ENCODE data around the gene ZNF613.
"Not testable (repeated sequence)": the region's sequence is repeated elsewhere in the genome, so short reads cannot be mapped to it uniquely, and the experiment has no call there.

ZNF613 gene

DNA sequence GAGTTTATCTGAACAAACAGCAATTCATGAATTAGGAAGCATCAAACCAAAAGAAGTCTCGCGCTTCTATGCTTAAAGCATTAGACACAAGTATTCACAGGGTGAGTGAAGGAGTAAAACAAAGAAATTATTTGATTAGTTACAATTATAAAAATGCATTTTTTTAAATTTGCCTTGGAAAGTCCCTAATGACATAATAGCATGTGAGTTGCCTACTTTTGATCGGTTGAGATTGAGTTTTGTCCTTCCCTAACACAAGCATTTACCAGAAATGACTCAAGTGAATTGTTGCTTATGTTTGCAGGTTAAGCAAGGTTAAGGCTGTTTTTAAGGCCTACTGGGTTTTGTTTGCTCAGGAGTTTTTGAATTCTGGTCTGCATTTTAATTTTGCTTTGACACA is 22.1 kb upstream of the ZNF613 start:
- H3K27me3 ChIP-seq (ENCODE audit: insufficient read depth, low read length, poor library complexity) = no peaks in the 10 kb centered on the region
- DNase-seq = no peak
- peaks cover 46% of the 10 kb centered on the region for H3K79me2 ChIP-seq (ENCODE audit: insufficient read depth, low read length)
- ATAC-seq (ENCODE audit: insufficient read depth, low read depth) = peak; percentile 11; the same call in 1 of the 3 replicates
- H3K9ac ChIP-seq (ENCODE audit: low read depth, low read length) = peak overlapping the region; percentile 79; the same call in 1 of the 2 replicates
- H2AFZ ChIP-seq (ENCODE audit: low read depth, low read length) = peak overlapping the region; percentile 83
- TF ChIP-seq, protein P1, sequence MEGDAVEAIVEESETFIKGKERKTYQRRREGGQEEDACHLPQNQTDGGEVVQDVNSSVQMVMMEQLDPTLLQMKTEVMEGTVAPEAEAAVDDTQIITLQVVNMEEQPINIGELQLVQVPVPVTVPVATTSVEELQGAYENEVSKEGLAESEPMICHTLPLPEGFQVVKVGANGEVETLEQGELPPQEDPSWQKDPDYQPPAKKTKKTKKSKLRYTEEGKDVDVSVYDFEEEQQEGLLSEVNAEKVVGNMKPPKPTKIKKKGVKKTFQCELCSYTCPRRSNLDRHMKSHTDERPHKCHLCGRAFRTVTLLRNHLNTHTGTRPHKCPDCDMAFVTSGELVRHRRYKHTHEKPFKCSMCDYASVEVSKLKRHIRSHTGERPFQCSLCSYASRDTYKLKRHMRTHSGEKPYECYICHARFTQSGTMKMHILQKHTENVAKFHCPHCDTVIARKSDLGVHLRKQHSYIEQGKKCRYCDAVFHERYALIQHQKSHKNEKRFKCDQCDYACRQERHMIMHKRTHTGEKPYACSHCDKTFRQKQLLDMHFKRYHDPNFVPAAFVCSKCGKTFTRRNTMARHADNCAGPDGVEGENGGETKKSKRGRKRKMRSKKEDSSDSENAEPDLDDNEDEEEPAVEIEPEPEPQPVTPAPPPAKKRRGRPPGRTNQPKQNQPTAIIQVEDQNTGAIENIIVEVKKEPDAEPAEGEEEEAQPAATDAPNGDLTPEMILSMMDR (IDR thresholded peaks at IDR 0.05; ENCODE audit: borderline replicate concordance, extremely low read depth, low read length, poor library complexity, severe bottlenecking) = no peak
- no peak for TF ChIP-seq EZH2 (IDR thresholded peaks at IDR 0.05; ENCODE audit: borderline replicate concordance, low read depth, low read length, severe bottlenecking)
- no peaks in the 10 kb centered on the region for H4K20me1 ChIP-seq (ENCODE audit: insufficient read depth, low read length)
- H3K9me3 ChIP-seq (ENCODE audit: insufficient read depth, low read length, severe bottlenecking) = peaks cover 51% of the 10 kb centered on the region
- H3K27ac ChIP-seq (ENCODE audit: low read length) = peak overlapping the region; percentile 87
- H3K4me2 ChIP-seq (ENCODE audit: insufficient read depth, low read length) = peak overlapping the region; percentile 65
- peaks cover 16% of the 10 kb centered on the region for H3K4me1 ChIP-seq (ENCODE audit: insufficient read depth, low read length)
- H3K4me3 ChIP-seq (ENCODE audit: low read depth in 1 of 2, low read length in 2 of 2) = peak overlapping the region in 1 of 2 experiments; percentile 76; a peak in 2 of 4 replicates
- H3K36me3 ChIP-seq (ENCODE audit: insufficient read depth, low read length) = peaks cover 38% of the 10 kb centered on the region

DNA sequence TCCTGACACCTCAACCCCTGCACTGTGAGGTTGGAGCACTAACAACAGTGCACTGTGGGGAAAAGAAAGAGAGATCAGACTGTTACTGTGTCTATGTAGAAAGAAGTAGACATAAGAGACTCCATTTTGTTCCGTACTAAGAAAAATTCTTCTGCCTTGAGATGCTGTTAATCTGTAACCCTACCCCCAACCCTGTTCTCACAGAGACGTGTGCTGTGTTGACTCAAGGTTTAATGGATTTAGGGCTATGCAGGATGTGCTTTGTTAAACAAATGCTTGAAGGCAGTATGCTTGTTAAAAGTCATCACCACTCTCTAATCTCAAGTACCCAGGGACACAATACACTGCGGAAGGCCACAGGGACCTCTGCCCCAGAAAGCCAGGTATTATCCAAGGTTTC is 21.6 kb upstream of the ZNF613 start:
- Histone ChIP-seq H3K9me3 (ENCODE audit: insufficient read depth, low read length, severe bottlenecking) (peaks cover 46% of the 10 kb centered on the region), H2AFZ (ENCODE audit: low read depth, low read length) (peak overlapping the region; percentile 83), H3K4me1 (ENCODE audit: insufficient read depth, low read length) (peaks cover 16% of the 10 kb centered on the region), H3K79me2 (ENCODE audit: insufficient read depth, low read length) (peaks cover 42% of the 10 kb centered on the region), H3K36me3 (ENCODE audit: insufficient read depth, low read length) (peaks cover 34% of the 10 kb centered on the region)
- H3K27me3 ChIP-seq (ENCODE audit: insufficient read depth, low read length, poor library complexity); H3K4me2 ChIP-seq (ENCODE audit: insufficient read depth, low read length); H3K4me3 ChIP-seq (ENCODE audit: low read depth in 1 of 2, low read length in 2 of 2); ATAC-seq (ENCODE audit: insufficient read depth, low read depth); H4K20me1 ChIP-seq (ENCODE audit: insufficient read depth, low read length); DNase-seq; H3K27ac ChIP-seq (ENCODE audit: low read length); H3K9ac ChIP-seq (ENCODE audit: low read depth, low read length): not testable (repeated sequence)

DNA sequence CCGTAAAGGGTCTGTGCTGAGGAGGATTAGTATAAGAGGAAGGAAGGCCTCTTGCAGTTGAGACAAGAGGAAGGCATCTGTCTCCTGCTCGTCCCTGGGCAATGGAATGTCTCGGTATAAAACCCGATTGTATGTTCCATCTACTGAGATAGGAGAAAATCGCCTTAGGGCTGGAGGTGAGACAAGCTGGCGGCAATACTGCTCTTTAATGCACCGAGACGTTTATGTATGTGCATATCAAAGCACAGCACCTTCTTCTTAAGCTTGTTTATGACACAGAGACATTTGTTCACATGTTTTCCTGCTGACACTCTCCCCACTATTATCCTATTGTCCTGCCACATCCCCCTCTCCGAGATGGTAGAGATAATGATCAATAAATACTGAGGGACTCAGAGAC is 21.2 kb upstream of the ZNF613 start:
- H3K4me2 ChIP-seq (ENCODE audit: insufficient read depth, low read length); H2AFZ ChIP-seq (ENCODE audit: low read depth, low read length); H4K20me1 ChIP-seq (ENCODE audit: insufficient read depth, low read length); H3K27ac ChIP-seq (ENCODE audit: low read length); ATAC-seq (ENCODE audit: insufficient read depth, low read depth); DNase-seq; H3K27me3 ChIP-seq (ENCODE audit: insufficient read depth, low read length, poor library complexity); H3K9ac ChIP-seq (ENCODE audit: low read depth, low read length); H3K4me3 ChIP-seq (ENCODE audit: low read depth in 1 of 2, low read length in 2 of 2): not testable (repeated sequence)
- H3K79me2 ChIP-seq (ENCODE audit: insufficient read depth, low read length) = peaks cover 37% of the 10 kb centered on the region
- peaks cover 29% of the 10 kb centered on the region for H3K36me3 ChIP-seq (ENCODE audit: insufficient read depth, low read length)
- H3K9me3 ChIP-seq (ENCODE audit: insufficient read depth, low read length, severe bottlenecking) = peaks cover 43% of the 10 kb centered on the region
- peaks cover 16% of the 10 kb centered on the region for H3K4me1 ChIP-seq (ENCODE audit: insufficient read depth, low read length)

DNA sequence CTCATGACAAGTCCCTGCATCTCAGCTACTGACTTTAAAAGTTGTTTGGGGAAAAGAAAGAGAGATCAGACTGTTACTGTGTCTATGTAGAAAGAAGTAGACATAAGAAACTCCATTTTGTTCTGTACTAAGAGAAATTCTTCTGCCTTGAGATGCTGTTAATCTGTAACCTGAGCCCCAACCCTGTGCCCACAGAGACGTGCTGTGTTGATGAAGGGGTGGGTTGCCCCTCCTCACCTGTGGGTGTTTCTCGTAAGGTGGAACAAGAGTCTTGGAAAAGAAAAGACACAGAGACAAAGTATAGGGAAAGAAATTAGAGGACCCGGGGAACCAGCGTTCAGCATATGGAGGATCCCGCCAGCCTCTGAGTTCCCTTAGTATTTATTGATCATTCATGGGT is 19.3 kb upstream of the ZNF613 start:
- not testable (repeated sequence) for H3K9ac ChIP-seq (ENCODE audit: low read depth, low read length)

DNA sequence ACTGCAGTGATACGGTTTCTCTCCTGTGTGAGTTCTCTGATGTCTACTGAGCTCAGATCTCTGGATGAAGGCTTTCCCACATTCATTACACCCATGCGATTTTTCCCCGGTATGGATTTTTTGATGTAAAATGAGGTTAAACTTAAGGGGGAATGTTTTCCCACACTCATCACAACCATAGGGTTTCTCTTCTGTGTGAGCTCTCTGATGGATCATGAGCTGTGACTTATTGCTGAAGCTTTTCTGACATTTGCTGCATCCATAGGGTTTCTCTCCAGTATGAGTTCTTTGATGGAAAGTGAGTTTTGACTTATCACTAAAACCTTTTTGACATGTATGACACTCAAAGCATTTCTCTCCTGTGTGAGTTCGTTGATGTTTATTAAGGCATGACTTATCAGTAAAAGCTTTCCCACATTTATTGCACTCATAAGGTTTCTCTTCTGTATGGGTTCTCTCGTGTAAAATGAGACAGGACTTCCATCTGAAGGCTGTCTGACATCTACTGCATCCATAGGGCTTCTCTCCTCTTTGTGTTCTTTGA is 11.9 kb upstream of the ZNF613 start:
- TF ChIP-seq, protein P1 (IDR thresholded peaks at IDR 0.05; ENCODE audit: borderline replicate concordance, extremely low read depth, low read length, poor library complexity, severe bottlenecking) = no peak
- Histone ChIP-seq H3K36me3 (ENCODE audit: insufficient read depth, low read length) (no peaks in the 10 kb centered on the region), H3K4me2 (ENCODE audit: insufficient read depth, low read length) (no peak overlapping the region), H3K4me1 (ENCODE audit: insufficient read depth, low read length) (no peaks in the 10 kb centered on the region), H3K79me2 (ENCODE audit: insufficient read depth, low read length) (no peaks in the 10 kb centered on the region), H3K4me3 (ENCODE audit: low read depth in 1 of 2, low read length in 2 of 2) (no peak overlapping the region), H3K9ac (ENCODE audit: low read depth, low read length) (no peak overlapping the region), H2AFZ (ENCODE audit: low read depth, low read length) (no peak overlapping the region), H3K9me3 (ENCODE audit: insufficient read depth, low read length, severe bottlenecking) (peaks cover 64% of the 10 kb centered on the region), H3K27me3 (ENCODE audit: insufficient read depth, low read length, poor library complexity) (no peaks in the 10 kb centered on the region), H3K27ac (ENCODE audit: low read length) (no peak overlapping the region), H4K20me1 (ENCODE audit: insufficient read depth, low read length) (no peaks in the 10 kb centered on the region)
- DNase-seq (no peak), ATAC-seq (ENCODE audit: insufficient read depth, low read depth) (no peak)

More for the DNA sequence above, 19.3 kb upstream of the ZNF613 start:
- ATAC-seq (ENCODE audit: insufficient read depth, low read depth); H2AFZ ChIP-seq (ENCODE audit: low read depth, low read length); H3K27me3 ChIP-seq (ENCODE audit: insufficient read depth, low read length, poor library complexity); H3K27ac ChIP-seq (ENCODE audit: low read length); DNase-seq; H3K4me3 ChIP-seq (ENCODE audit: low read depth in 1 of 2, low read length in 2 of 2); H4K20me1 ChIP-seq (ENCODE audit: insufficient read depth, low read length); H3K4me2 ChIP-seq (ENCODE audit: insufficient read depth, low read length): not testable (repeated sequence)
- peaks cover 15% of the 10 kb centered on the region for H3K4me1 ChIP-seq (ENCODE audit: insufficient read depth, low read length)
- peaks cover 31% of the 10 kb centered on the region for H3K9me3 ChIP-seq (ENCODE audit: insufficient read depth, low read length, severe bottlenecking)
- H3K36me3 ChIP-seq (ENCODE audit: insufficient read depth, low read length) = peaks cover 11% of the 10 kb centered on the region
- H3K79me2 ChIP-seq (ENCODE audit: insufficient read depth, low read length) = peaks cover 19% of the 10 kb centered on the region
